Progenitor cell of endocrine pancreas (in vitro differentiated cells): ENCODE measurements around the gene KCNMA1. TPM values are rescaled to one million over a fixed set of nuclear protein-coding genes. Genes with fewer than 3 reads are reported as not detected.

ENCODE experiments used
- DNase-seq: peaks from one replicate; pipeline ENCODE4 v3.0.0; 2021; ENCODE audit warnings: low spot score; ENCODE audit not compliant: unreplicated experiment
- H3K27ac Mint-ChIP-seq: 2 replicates; pipeline ENCODE4 v1.8.0; 2021; ENCODE audit warnings: mild to moderate bottlenecking, moderate library complexity, mixed read lengths
- H3K27me3 Mint-ChIP-seq: 2 replicates; pipeline ENCODE4 v1.8.0; 2021; ENCODE audit warnings: mixed read lengths
- H3K36me3 Mint-ChIP-seq: 2 replicates; pipeline ENCODE4 v1.8.0; 2022; ENCODE audit warnings: mixed read lengths; ENCODE audit not compliant: insufficient read depth
- H3K4me1 Mint-ChIP-seq: 2 replicates; pipeline ENCODE4 v1.8.0; 2021; ENCODE audit warnings: low read depth, mixed read lengths
- H3K4me3 Mint-ChIP-seq: 2 replicates; pipeline ENCODE4 v1.8.0; 2021; ENCODE audit warnings: low read depth, mild to moderate bottlenecking, moderate library complexity, mixed read lengths
- H3K9me3 Mint-ChIP-seq: 2 replicates; pipeline ENCODE4 v1.8.0; 2021; ENCODE audit warnings: low read depth, mixed read lengths
- CTCF ChIP-seq: fragments of 200-600 bp; sonication (generic); IDR thresholded peaks from one replicate; pipeline ENCODE4 v1.5.0; 2021; ENCODE audit warnings: antibody characterized with exemption, mild to moderate bottlenecking; ENCODE audit not compliant: unreplicated experiment
- total RNA-seq: library from RNA; stranded (reverse); gene quantifications from 2 replicates; pipeline ENCODE4 v1.2.1, GENCODE V29; 2021

KCNMA1 gene
- total RNA-seq, 1 donor from 2014 or later: 5.8 TPM

GRCh38 chr10:77195101-77195500 lies 442.5 kb downstream of the KCNMA1 start:
- peaks cover 26% of the 10 kb centered on the region for H3K4me1 Mint-ChIP-seq
- H3K9me3 Mint-ChIP-seq: no peaks in the 10 kb centered on the region
- H3K36me3 Mint-ChIP-seq: no peaks in the 10 kb centered on the region
- no peak for TF ChIP-seq CTCF
- no peak for DNase-seq
- H3K27ac Mint-ChIP-seq: no peak overlapping the region
- peaks cover 18% of the 10 kb centered on the region for H3K27me3 Mint-ChIP-seq
- no peak overlapping the region for H3K4me3 Mint-ChIP-seq

- Mint-ChIP-seq H3K9me3 (no peaks in the 10 kb centered on the region), H3K4me1 (peaks cover 41% of the 10 kb centered on the region), H3K36me3 (no peaks in the 10 kb centered on the region), H3K27ac (no peak overlapping the region), H3K4me3 (no peak overlapping the region), H3K27me3 (peaks cover 20% of the 10 kb centered on the region)
- no peak for TF ChIP-seq CTCF
- DNase-seq: no peak
Measured at GRCh38 chr10:77193001-77193400, 444.6 kb downstream of the KCNMA1 start.

- Mint-ChIP-seq H3K36me3 (no peaks in the 10 kb centered on the region), H3K4me1 (peaks cover 47% of the 10 kb centered on the region), H3K4me3 (no peak overlapping the region), H3K27ac (no peak overlapping the region), H3K27me3 (peaks cover 14% of the 10 kb centered on the region), H3K9me3 (no peaks in the 10 kb centered on the region)
- no peak for DNase-seq
- no peak for TF ChIP-seq CTCF
Measured at GRCh38 chr10:77192402-77192801, 445.2 kb downstream of the KCNMA1 start.

- H3K9me3 Mint-ChIP-seq: no peaks in the 10 kb centered on the region
- no peaks in the 10 kb centered on the region for H3K36me3 Mint-ChIP-seq
- no peak for TF ChIP-seq CTCF
- peak overlapping the region; percentile 34 for H3K27ac Mint-ChIP-seq
- DNase-seq: no peak
- no peak overlapping the region for H3K4me3 Mint-ChIP-seq
- peaks cover 48% of the 10 kb centered on the region for H3K4me1 Mint-ChIP-seq
- H3K27me3 Mint-ChIP-seq: peaks cover 13% of the 10 kb centered on the region
Measured at GRCh38 chr10:77191324-77192049, 446.1 kb downstream of the KCNMA1 start.

- Mint-ChIP-seq H3K27me3 (peaks cover 10% of the 10 kb centered on the region), H3K4me1 (peaks cover 57% of the 10 kb centered on the region), H3K27ac (no peak overlapping the region), H3K36me3 (no peaks in the 10 kb centered on the region), H3K9me3 (no peaks in the 10 kb centered on the region), H3K4me3 (no peak overlapping the region)
- TF ChIP-seq CTCF: no peak
- no peak for DNase-seq
Measured at GRCh38 chr10:77190291-77190690, 447.3 kb downstream of the KCNMA1 start.
